ENCODE measurements around the gene ORMDL3. TPM values are rescaled to one million over a fixed set of nuclear protein-coding genes. Genes with fewer than 3 reads are reported as not detected.

ORMDL3 gene
- 70.8 and 77.4 TPM in 2 replicates for total RNA-seq

- Mint-ChIP-seq H3K36me3 (ENCODE audit: low read depth) (peaks cover 15% of the 10 kb centered on the region), H3K27me3 (ENCODE audit: insufficient read depth) (no peaks in the 10 kb centered on the region), H3K9me3 (no peaks in the 10 kb centered on the region), H3K4me1 (ENCODE audit: low read depth) (peaks cover 60% of the 10 kb centered on the region), H3K27ac (peak within 1 kb of the TSS; percentile 92), H3K4me3 (peak within 1 kb of the TSS; percentile 97)
- DNase-seq (ENCODE audit: low spot score) = peak; percentile 91
- intact Hi-C loops (cut with micrococcal nuclease) = loop anchor here (1.0 to 5.0 kb wide), 12 partner anchors 13 to 465 kb away; partner anchors contain the start of genes CASC3, CDC6, CDK12 and MED24
Observed at GRCh38 chr17:39927101-39927928, at the start of gene ORMDL3, which contains the start of gene LRRC3C. TSS of gene ORMDL3 (minus strand) at chr17:39927601. CDS start at chr17:39924203, 3,398 bp downstream. TSS of gene LRRC3C (plus strand) at chr17:39927732. CDS start at chr17:39941524, 13,792 bp downstream.

GRCh38 chr17:39975801-39976200, 48.4 kb upstream of the ORMDL3 start:
- intact Hi-C loops (cut with micrococcal nuclease) = no loop called here
- Mint-ChIP-seq H3K36me3 (ENCODE audit: low read depth) (no peaks in the 10 kb centered on the region), H3K4me3 (no peak overlapping the region), H3K9me3 (no peaks in the 10 kb centered on the region), H3K27me3 (ENCODE audit: insufficient read depth) (peaks cover 12% of the 10 kb centered on the region), H3K4me1 (ENCODE audit: low read depth) (peaks cover 14% of the 10 kb centered on the region), H3K27ac (no peak overlapping the region)
- DNase-seq (ENCODE audit: low spot score) = no peak

GRCh38 chr17:39974433-39974832, 47.0 kb upstream of the ORMDL3 start:
- Mint-ChIP-seq H3K9me3 (no peaks in the 10 kb centered on the region), H3K36me3 (ENCODE audit: low read depth) (no peaks in the 10 kb centered on the region), H3K4me1 (ENCODE audit: low read depth) (peaks cover 4% of the 10 kb centered on the region), H3K27ac (no peak overlapping the region), H3K4me3 (no peak overlapping the region), H3K27me3 (ENCODE audit: insufficient read depth) (peaks cover 18% of the 10 kb centered on the region)
- intact Hi-C loops (cut with micrococcal nuclease) = no loop called here
- no peak for DNase-seq (ENCODE audit: low spot score)

GRCh38 chr17:39973496-39973895, 46.1 kb upstream of the ORMDL3 start:
- no peak for DNase-seq (ENCODE audit: low spot score)
- Mint-ChIP-seq H3K27ac (no peak overlapping the region), H3K4me1 (ENCODE audit: low read depth) (no peaks in the 10 kb centered on the region), H3K9me3 (no peaks in the 10 kb centered on the region), H3K36me3 (ENCODE audit: low read depth) (no peaks in the 10 kb centered on the region), H3K4me3 (no peak overlapping the region), H3K27me3 (ENCODE audit: insufficient read depth) (peaks cover 24% of the 10 kb centered on the region)
- intact Hi-C loops (cut with micrococcal nuclease) = no loop called here

- intact Hi-C loops (cut with micrococcal nuclease) = no loop called here
- no peaks in the 10 kb centered on the region for H3K4me1 Mint-ChIP-seq (ENCODE audit: low read depth)
- peaks cover 20% of the 10 kb centered on the region for H3K27me3 Mint-ChIP-seq (ENCODE audit: insufficient read depth)
- no peak for DNase-seq (ENCODE audit: low spot score)
- H3K36me3 Mint-ChIP-seq (ENCODE audit: low read depth) = no peaks in the 10 kb centered on the region
- no peak overlapping the region for H3K27ac Mint-ChIP-seq
- no peak overlapping the region for H3K4me3 Mint-ChIP-seq
- no peaks in the 10 kb centered on the region for H3K9me3 Mint-ChIP-seq
Observed at GRCh38 chr17:39972271-39972670, 44.9 kb upstream of the ORMDL3 start.

GRCh38 chr17:39971076-39971603, 43.7 kb upstream of the ORMDL3 start:
- intact Hi-C loops (cut with micrococcal nuclease) = no loop called here
- Mint-ChIP-seq H3K36me3 (ENCODE audit: low read depth) (no peaks in the 10 kb centered on the region), H3K4me1 (ENCODE audit: low read depth) (no peaks in the 10 kb centered on the region), H3K4me3 (no peak overlapping the region), H3K27me3 (ENCODE audit: insufficient read depth) (peaks cover 20% of the 10 kb centered on the region), H3K27ac (no peak overlapping the region), H3K9me3 (no peaks in the 10 kb centered on the region)
- no peak for DNase-seq (ENCODE audit: low spot score)

GRCh38 chr17:39970157-39970692, 42.8 kb upstream of the ORMDL3 start:
- intact Hi-C loops (cut with micrococcal nuclease) = no loop called here
- Mint-ChIP-seq H3K4me3 (no peak overlapping the region), H3K27me3 (ENCODE audit: insufficient read depth) (peaks cover 18% of the 10 kb centered on the region)

GRCh38 chr17:39969375-39969774, 42.0 kb upstream of the ORMDL3 start:
- no peaks in the 10 kb centered on the region for H3K9me3 Mint-ChIP-seq
- H3K27me3 Mint-ChIP-seq (ENCODE audit: insufficient read depth) = peaks cover 18% of the 10 kb centered on the region
- no peak overlapping the region for H3K4me3 Mint-ChIP-seq
- no peak for DNase-seq (ENCODE audit: low spot score)
- H3K27ac Mint-ChIP-seq = no peak overlapping the region
- no peaks in the 10 kb centered on the region for H3K4me1 Mint-ChIP-seq (ENCODE audit: low read depth)
- H3K36me3 Mint-ChIP-seq (ENCODE audit: low read depth) = no peaks in the 10 kb centered on the region
- intact Hi-C loops (cut with micrococcal nuclease) = no loop called here

More at GRCh38 chr17:39970157-39970692, 42.8 kb upstream of the ORMDL3 start:
- H3K27ac Mint-ChIP-seq = no peak overlapping the region
- H3K9me3 Mint-ChIP-seq = no peaks in the 10 kb centered on the region
- H3K36me3 Mint-ChIP-seq (ENCODE audit: low read depth) = no peaks in the 10 kb centered on the region
- no peak for DNase-seq (ENCODE audit: low spot score)
- H3K4me1 Mint-ChIP-seq (ENCODE audit: low read depth) = no peaks in the 10 kb centered on the region

GRCh38 chr17:39968761-39969160, 41.4 kb upstream of the ORMDL3 start:
- H3K9me3 Mint-ChIP-seq = no peaks in the 10 kb centered on the region
- H3K36me3 Mint-ChIP-seq (ENCODE audit: low read depth) = no peaks in the 10 kb centered on the region
- H3K4me3 Mint-ChIP-seq = no peak overlapping the region
- no peak for DNase-seq (ENCODE audit: low spot score)
- peaks cover 22% of the 10 kb centered on the region for H3K27me3 Mint-ChIP-seq (ENCODE audit: insufficient read depth)
- no peak overlapping the region for H3K27ac Mint-ChIP-seq
- H3K4me1 Mint-ChIP-seq (ENCODE audit: low read depth) = peaks cover 4% of the 10 kb centered on the region
- intact Hi-C loops (cut with micrococcal nuclease) = no loop called here

- no peak for DNase-seq (ENCODE audit: low spot score)
- intact Hi-C loops (cut with micrococcal nuclease) = no loop called here
- Mint-ChIP-seq H3K4me1 (ENCODE audit: low read depth) (peaks cover 22% of the 10 kb centered on the region), H3K36me3 (ENCODE audit: low read depth) (no peaks in the 10 kb centered on the region), H3K27me3 (ENCODE audit: insufficient read depth) (peaks cover 22% of the 10 kb centered on the region), H3K9me3 (no peaks in the 10 kb centered on the region), H3K27ac (no peak overlapping the region), H3K4me3 (no peak overlapping the region)
Observed at GRCh38 chr17:39966771-39967170, 39.4 kb upstream of the ORMDL3 start.

- H3K4me1 Mint-ChIP-seq (ENCODE audit: low read depth) = peaks cover 28% of the 10 kb centered on the region
- no peaks in the 10 kb centered on the region for H3K36me3 Mint-ChIP-seq (ENCODE audit: low read depth)
- intact Hi-C loops (cut with micrococcal nuclease) = no loop called here
- no peak overlapping the region for H3K4me3 Mint-ChIP-seq
- DNase-seq (ENCODE audit: low spot score) = no peak
- no peak overlapping the region for H3K27ac Mint-ChIP-seq
- H3K9me3 Mint-ChIP-seq = no peaks in the 10 kb centered on the region
- peaks cover 15% of the 10 kb centered on the region for H3K27me3 Mint-ChIP-seq (ENCODE audit: insufficient read depth)
Observed at GRCh38 chr17:39965017-39965699, 37.8 kb upstream of the ORMDL3 start.

GRCh38 chr17:39963829-39964228, 36.4 kb upstream of the ORMDL3 start:
- no peaks in the 10 kb centered on the region for H3K9me3 Mint-ChIP-seq
- intact Hi-C loops (cut with micrococcal nuclease) = no loop called here
- no peak for DNase-seq (ENCODE audit: low spot score)
- H3K36me3 Mint-ChIP-seq (ENCODE audit: low read depth) = no peaks in the 10 kb centered on the region
- peaks cover 35% of the 10 kb centered on the region for H3K4me1 Mint-ChIP-seq (ENCODE audit: low read depth)
- H3K4me3 Mint-ChIP-seq = no peak overlapping the region
- peak overlapping the region; percentile 25 for H3K27ac Mint-ChIP-seq
- H3K27me3 Mint-ChIP-seq (ENCODE audit: insufficient read depth) = peaks cover 7% of the 10 kb centered on the region
